Ishikawa (cell line): Measurements from ENCODE around the gene FCHSD2.

Experiments
- CEBPB ChIP-seq: IDR thresholded peaks from 2 replicates; pipeline ENCODE4 v1.6.1; 2012
- CREB1 ChIP-seq: IDR thresholded peaks from 2 replicates; pipeline ENCODE4 v1.6.1; 2012; ENCODE audit warnings: low read depth
- EGR1 ChIP-seq: IDR thresholded peaks from 2 replicates; pipeline ENCODE4 v1.6.1; 2012
- EP300 ChIP-seq: IDR thresholded peaks from 2 replicates; pipeline ENCODE4 v1.6.1; 2012; ENCODE audit warnings: borderline replicate concordance
- FOXM1 ChIP-seq: IDR thresholded peaks from 2 replicates; pipeline ENCODE4 v1.6.1; 2012; ENCODE audit warnings: low read depth, borderline replicate concordance
- NFIC ChIP-seq: IDR thresholded peaks from 2 replicates; pipeline ENCODE4 v1.6.1; 2012
- TAF1 ChIP-seq: IDR thresholded peaks from 2 replicates; pipeline ENCODE4 v1.6.1; 2012; ENCODE audit warnings: low read depth, mild to moderate bottlenecking
- TCF12 ChIP-seq: IDR thresholded peaks from 2 replicates; pipeline ENCODE4 v1.6.1; 2012; ENCODE audit warnings: low read depth
- TEAD4 ChIP-seq: IDR thresholded peaks from 2 replicates; pipeline ENCODE4 v1.6.1; 2012
- USF1 ChIP-seq: IDR thresholded peaks from 2 replicates; pipeline ENCODE4 v1.6.1; 2012
- YY1 ChIP-seq: IDR thresholded peaks from 2 replicates; pipeline ENCODE4 v1.6.1; 2012; ENCODE audit warnings: low read depth

- TF ChIP-seq YY1 (no peak), EGR1 (no peak), FOXM1 (no peak), NFIC (no peak), CEBPB (no peak), TAF1 (no peak), TCF12 (no peak), CREB1 (no peak), USF1 (no peak), TEAD4 (no peak), EP300 (no peak)
These were observed 47.8 kb upstream of the FCHSD2 start for GRCh38 chr11:73189723-73190556.
